K562 (cell line): ENCODE results near the gene SH3BGRL2. TPM values are rescaled to one million over a fixed set of nuclear protein-coding genes. Genes with fewer than 3 reads are reported as not detected.

Experiments used
- DLX4 ChIP-seq: fragments of 250-450 bp; sonication (Bioruptor Pico); IDR thresholded peaks from 2 replicates; pipeline ENCODE4 v1.6.1; 2021; ENCODE audit warnings: mild to moderate bottlenecking
- KHSRP ChIP-seq: fragments of 450-650 bp; IDR thresholded peaks from 2 replicates; pipeline ENCODE4 v1.6.1; 2017
- MYC ChIP-seq, 2 experiments: fragments of 250-450 bp in 1 of 2; sonication (Bioruptor Pico) in 1 of 2; IDR thresholded peaks; 2 replicates each; pipeline versions ENCODE4 v1.5.1 to v1.6.1; 2012 to 2021; ENCODE audit warnings: low read depth in 2 of 2, borderline replicate concordance in 1 of 2, improper control_type of control experiment in 1 of 2, low read length in 1 of 2, mild to moderate bottlenecking in 1 of 2, moderate library complexity in 1 of 2
- ZNF318 ChIP-seq, 2 experiments: fragments of 450-650 bp; IDR thresholded peaks; 2 replicates each; pipeline ENCODE4 v1.6.1; 2016; ENCODE audit warnings: mild to moderate bottlenecking in 2 of 2, borderline replicate concordance in 1 of 2, low read depth in 1 of 2, moderate library complexity in 1 of 2
- ZNF79 ChIP-seq: fragments of 250-450 bp; sonication (Bioruptor Pico); IDR thresholded peaks from 2 replicates; pipeline ENCODE4 v1.4.0; 2020; ENCODE audit warnings: low read depth, mild to moderate bottlenecking, moderate library complexity
- ZNF830 ChIP-seq: fragments of 250-450 bp; sonication (Bioruptor Pico); IDR thresholded peaks from 2 replicates; pipeline ENCODE4 v1.5.0; 2021; ENCODE audit warnings: mild to moderate bottlenecking
- polyA plus RNA-seq, 8 experiments: library from polyadenylated mRNA; depleted of rRNA in 4 of 8; stranded (reverse) in 5 of 8; unstranded in 3 of 8; fragments of >200 nt; fragmentation: Nextera tagmentation in 2 of 8; fragmentation: Illumina TruSeq in 1 of 8; extraction: Ambion mirVana in 2 of 8; extraction: Trizol in 1 of 8; gene quantifications; 2 replicates each; pipeline versions ENCODE4 v1.2.1 to v1.2.3, GENCODE V29; 2011 to 2014; ENCODE audit warnings: inconsistent platforms in 1 of 8, missing spikeins in 1 of 8
- total RNA-seq, 7 experiments: library from RNA; depleted of rRNA in 6 of 7; stranded (reverse); fragments of >200 nt in 6 of 7; fragmentation: Illumina TruSeq in 2 of 7; extraction: Trizol in 2 of 7; gene quantifications; 2 replicates each; pipeline versions ENCODE4 v1.2.1 to v1.2.3, GENCODE V29; 2011 to 2021; ENCODE audit warnings: low replicate concordance in 1 of 7
- TF ChIP-seq, protein P1 (sequence below): sonication (generic); formaldehyde crosslinking; IDR thresholded peaks from 2 replicates; pipeline ENCODE4 v1.8.1; 2023; ENCODE audit warnings: mild to moderate bottlenecking, missing genetic modification reagents

Gene SH3BGRL2
- total and polyA plus RNA-seq, 9 of the 15 experiments (the other 6 are each of a cell fraction or from before 2014, with no cell fraction given): 4.4 to 12.1 (median 7.3) TPM

GRCh38 chr6:79697430-79697829 is 66.3 kb downstream of the SH3BGRL2 start (continued):
- TF ChIP-seq ZNF318 (IDR thresholded peaks at IDR 0.05; ENCODE audit: borderline replicate concordance in 1 of 2, low read depth in 1 of 2) (no peak), KHSRP (no peak), MYC (IDR thresholded peaks at IDR 0.05; ENCODE audit: low read depth, low read length) (no peak), MYC (CRISPR knock-in tag; IDR thresholded peaks at IDR 0.05; ENCODE audit: borderline replicate concordance, low read depth) (no peak), DLX4 (CRISPR knock-in tag) (no peak), ZNF830 (CRISPR knock-in tag) (no peak), ZNF79 (CRISPR knock-in tag) (no peak)
- TF ChIP-seq, protein P1, sequence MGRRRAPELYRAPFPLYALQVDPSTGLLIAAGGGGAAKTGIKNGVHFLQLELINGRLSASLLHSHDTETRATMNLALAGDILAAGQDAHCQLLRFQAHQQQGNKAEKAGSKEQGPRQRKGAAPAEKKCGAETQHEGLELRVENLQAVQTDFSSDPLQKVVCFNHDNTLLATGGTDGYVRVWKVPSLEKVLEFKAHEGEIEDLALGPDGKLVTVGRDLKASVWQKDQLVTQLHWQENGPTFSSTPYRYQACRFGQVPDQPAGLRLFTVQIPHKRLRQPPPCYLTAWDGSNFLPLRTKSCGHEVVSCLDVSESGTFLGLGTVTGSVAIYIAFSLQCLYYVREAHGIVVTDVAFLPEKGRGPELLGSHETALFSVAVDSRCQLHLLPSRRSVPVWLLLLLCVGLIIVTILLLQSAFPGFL (CRISPR knock-in tag): no peak
